Adrenal gland (tissue), 5 donors: ENCODE measurements around the gene GPRIN3.

ENCODE experiments used
- CTCF ChIP-seq, 6 experiments: fragments of 450-650 bp in 4 of 6; fragments of 200-600 bp in 2 of 6; sonication (generic) in 1 of 6; IDR thresholded peaks; 1 replicate in 5 of 6; 2 replicates in 1 of 6; pipeline versions ENCODE4 v1.5.1 to v1.8.0; 2016 to 2021; ENCODE audit warnings: antibody characterized with exemption in 6 of 6, mild to moderate bottlenecking in 2 of 6, moderate library complexity in 1 of 6
- POLR2A ChIP-seq, 2 donors: fragments of 450-650 bp; IDR thresholded peaks; one replicate each; pipeline ENCODE4 v1.6.1; 2017; ENCODE audit warnings: antibody characterized with exemption in 2 of 2, mild to moderate bottlenecking in 2 of 2, moderate library complexity in 1 of 2
- donor health status: DM: no; HTN: no; CAD: no.

- TF ChIP-seq CTCF (IDR thresholded peaks at IDR 0.05), result no peak
- TF ChIP-seq POLR2A (IDR thresholded peaks at IDR 0.05), result no peak
These were observed 30.6 kb upstream of the GPRIN3 start for GRCh38 chr4:89338206-89338605.
